Pancreas (tissue), 10 donors: Measurements from ENCODE around the gene CFAP210. TPM values are rescaled to one million over a fixed set of nuclear protein-coding genes. Genes with fewer than 3 reads are reported as not detected.

Experiments
- ATAC-seq, 4 donors: fragments of 200-7000 bp; cut with Tn5 transposase; one replicate each; pipeline versions ENCODE4 v1.8.0 to v1.9.1; 2020; ENCODE audit warnings: mild to moderate bottlenecking in 4 of 4, moderate library complexity in 4 of 4
- DNase-seq, 6 donors: peaks; one replicate each; pipeline ENCODE4 v3.0.0-alpha.2; 2020
- FAIRE-seq: peaks from 2 replicates; lab custom pipeline; 2012; peaks lifted over from hg19 to GRCh38; lab: Jason Lieb, UNC
- H3K27ac ChIP-seq, 4 donors: fragments of 200-600 bp; sonication (generic); 1 replicate in 3 of 4; 2 replicates in 1 of 4; pipeline versions ENCODE4 v1.5.0 to v1.8.0; 2020
- H3K27me3 ChIP-seq, 4 donors: fragments of 200-600 bp; one replicate each; pipeline ENCODE4 v1.8.0; 2021
- H3K36me3 ChIP-seq, 3 donors: fragments of 200-600 bp; sonication (generic) in 1 of 3; one replicate each; pipeline versions ENCODE4 v1.5.0 to v1.8.0; 2020 to 2021
- H3K4me1 ChIP-seq, 3 donors: fragments of 200-600 bp; one replicate each; pipeline ENCODE4 v1.8.0; 2021
- H3K4me3 ChIP-seq, 4 donors: fragments of 200-600 bp; sonication (generic) in 2 of 4; one replicate each; pipeline versions ENCODE4 v1.5.0 to v1.8.0; 2020 to 2021
- H3K9me3 ChIP-seq, 4 donors: fragments of 200-600 bp; one replicate each; pipeline ENCODE4 v1.8.0; 2021
- WGBS, 2 donors: extraction: QIAGEN DNeasy Blood & Tissue Kit; methylation state at CpG; one replicate each; pipeline ENCODE4 v1.1.7; 2013; 5-methylcytosine and 5-hydroxymethylcytosine counted together
- intact Hi-C, 3 donors: fragments of 100-400 bp; cut with DNase I; formaldehyde crosslinking; loops; one replicate each; pipeline versions ENCODE4 v1.11.1 to v1.14.2; 2022
- polyA plus RNA-seq, 2 donors: library from polyadenylated mRNA; stranded (reverse); fragments of 200-250 nt; gene quantifications; one replicate each; pipeline ENCODE4 v1.2.3, GENCODE V29; 2013
- total RNA-seq, 6 donors: library from RNA; stranded (reverse); fragmentation: NEBNext Ultra II Directional in 4 of 6; extraction: Animal tissue kit (Norgen Biotek cat#: 25700) in 4 of 6; gene quantifications; one replicate each; pipeline versions ENCODE4 v1.2.1 to v1.2.4, GENCODE V29; 2021 to 2023
- TF ChIP-seq, protein P1 (sequence below), 4 donors: fragments of 200-600 bp; sonication (generic) in 3 of 4; IDR thresholded peaks; one replicate each; pipeline versions ENCODE4 v1.5.0 to v1.8.0; 2021; ENCODE audit warnings: antibody characterized with exemption in 4 of 4
- donor health status: healthy with polysubstance abuse.
- donor health status: DM: no; HTN: no; CAD: no; lungs with moderate emphysema.
- donor health status: DM: no; HTN: no; CAD: no.
- donor health status: control.
- donor health status: control.
- donor health status: Bipolar disorder and iron deficiency.
- donor health status: DM: yes; HTN: yes; CAD: no.
- donor health status: DM: no; HTN: no; CAD: no.
- donor health status: DM: no; HTN: no; CAD: no.
- donor health status: DM: yes; HTN: yes; CAD: no.

Gene CFAP210
- total and polyA plus RNA-seq, 8 donors = 0.09 to 0.73 (median 0.21) TPM; not detected in 2

DNA sequence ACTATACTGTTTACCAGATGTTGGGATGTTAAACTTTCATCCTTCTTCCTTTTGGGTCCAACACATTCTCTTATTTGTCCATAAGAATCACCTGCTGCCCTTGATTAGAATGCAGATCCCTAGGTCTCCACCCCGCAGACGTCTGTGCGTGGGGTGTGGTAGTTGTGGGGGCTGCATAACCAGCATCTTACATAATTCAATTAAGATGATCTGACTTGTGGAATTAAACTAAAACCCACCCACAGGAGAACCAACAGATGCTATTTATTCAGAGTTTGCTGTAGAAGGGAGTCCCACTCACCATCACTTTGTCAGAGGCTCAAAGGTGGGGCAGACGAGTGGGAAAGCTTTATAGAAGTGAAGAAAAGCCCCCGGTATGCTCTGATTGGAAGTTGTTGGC is 37.9 kb upstream of the CFAP210 start:
- Histone ChIP-seq H3K9me3 (no peaks in the 10 kb centered on the region), H3K27ac (no peak overlapping the region), H3K4me3 (no peak overlapping the region), H3K4me1 (peaks cover 0 to 12% (median 0%) of the 10 kb centered on the region in 3 donors), H3K27me3 (no peaks in the 10 kb centered on the region), H3K36me3 (no peaks in the 10 kb centered on the region)
- no peak for ATAC-seq
- TF ChIP-seq, protein P1, sequence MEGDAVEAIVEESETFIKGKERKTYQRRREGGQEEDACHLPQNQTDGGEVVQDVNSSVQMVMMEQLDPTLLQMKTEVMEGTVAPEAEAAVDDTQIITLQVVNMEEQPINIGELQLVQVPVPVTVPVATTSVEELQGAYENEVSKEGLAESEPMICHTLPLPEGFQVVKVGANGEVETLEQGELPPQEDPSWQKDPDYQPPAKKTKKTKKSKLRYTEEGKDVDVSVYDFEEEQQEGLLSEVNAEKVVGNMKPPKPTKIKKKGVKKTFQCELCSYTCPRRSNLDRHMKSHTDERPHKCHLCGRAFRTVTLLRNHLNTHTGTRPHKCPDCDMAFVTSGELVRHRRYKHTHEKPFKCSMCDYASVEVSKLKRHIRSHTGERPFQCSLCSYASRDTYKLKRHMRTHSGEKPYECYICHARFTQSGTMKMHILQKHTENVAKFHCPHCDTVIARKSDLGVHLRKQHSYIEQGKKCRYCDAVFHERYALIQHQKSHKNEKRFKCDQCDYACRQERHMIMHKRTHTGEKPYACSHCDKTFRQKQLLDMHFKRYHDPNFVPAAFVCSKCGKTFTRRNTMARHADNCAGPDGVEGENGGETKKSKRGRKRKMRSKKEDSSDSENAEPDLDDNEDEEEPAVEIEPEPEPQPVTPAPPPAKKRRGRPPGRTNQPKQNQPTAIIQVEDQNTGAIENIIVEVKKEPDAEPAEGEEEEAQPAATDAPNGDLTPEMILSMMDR (IDR thresholded peaks at IDR 0.05) = no peak
- DNase-seq = no peak
- FAIRE-seq = no peak
- 56 to 62% methylated on average over 5 of the region's 5 CpGs for WGBS, 2 donors
- intact Hi-C loops = no loop called here

DNA sequence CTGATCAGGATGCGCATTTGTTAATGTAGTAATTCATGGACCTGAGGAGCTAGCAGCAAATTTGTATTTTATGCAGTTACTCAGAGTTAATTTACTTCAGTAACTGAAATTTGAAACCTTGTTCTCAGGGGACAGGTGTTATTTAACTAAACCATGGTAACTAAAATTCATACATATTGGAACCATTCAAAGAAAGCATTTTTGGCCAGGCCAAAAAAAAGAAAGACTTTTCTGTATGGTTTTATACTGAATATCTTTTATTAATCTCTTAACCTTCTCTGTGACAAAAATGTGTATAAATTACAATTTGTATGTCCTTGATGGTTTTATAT is 35.0 kb upstream of the CFAP210 start:
- H3K27ac ChIP-seq = peak overlapping the region in 1 of 4 donors; percentile 62
- H3K9me3 ChIP-seq = no peaks in the 10 kb centered on the region
- FAIRE-seq (no peak), ATAC-seq (no peak), DNase-seq (no peak)
- no peaks in the 10 kb centered on the region for H3K36me3 ChIP-seq
- 95 to 96% methylated on average over 1 of the region's 1 CpG for WGBS, 2 donors
- H3K27me3 ChIP-seq = no peaks in the 10 kb centered on the region
- no peak overlapping the region for H3K4me3 ChIP-seq
- H3K4me1 ChIP-seq = peaks cover 0 to 4% (median 0%) of the 10 kb centered on the region in 3 donors
- intact Hi-C loops = no loop called here
- TF ChIP-seq, protein P1 (IDR thresholded peaks at IDR 0.05) = no peak

DNA sequence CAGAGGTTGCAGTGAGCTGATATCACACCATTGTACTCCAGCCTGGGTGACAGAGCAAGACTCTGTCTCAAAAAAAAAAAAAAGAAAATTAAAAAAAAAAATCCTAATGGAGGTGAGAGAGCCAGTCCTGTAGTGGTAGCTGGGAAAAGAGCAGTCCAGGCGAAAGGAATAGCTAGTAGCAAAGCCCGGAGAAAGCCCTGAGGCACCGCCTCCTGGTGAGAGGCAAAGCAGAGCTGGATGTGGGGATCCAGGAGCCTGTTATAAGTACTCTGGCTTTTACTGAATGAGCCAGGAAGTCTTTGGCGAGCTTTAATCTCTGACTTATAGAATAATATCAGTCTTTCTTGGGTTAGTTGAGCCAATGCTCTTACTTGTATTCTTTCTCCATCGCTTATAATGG is 32.9 kb upstream of the CFAP210 start:
- Histone ChIP-seq H3K9me3 (no peaks in the 10 kb centered on the region), H3K27me3 (no peaks in the 10 kb centered on the region), H3K4me1 (peaks cover 0 to 4% (median 0%) of the 10 kb centered on the region in 3 donors), H3K27ac (no peak overlapping the region), H3K36me3 (no peaks in the 10 kb centered on the region), H3K4me3 (no peak overlapping the region)
- DNase-seq (no peak), ATAC-seq (no peak), FAIRE-seq (no peak)
- intact Hi-C loops = no loop called here
- TF ChIP-seq, protein P1 (IDR thresholded peaks at IDR 0.05) = no peak
- 87 to 90% methylated on average over 5 of the region's 5 CpGs for WGBS, 2 donors

DNA sequence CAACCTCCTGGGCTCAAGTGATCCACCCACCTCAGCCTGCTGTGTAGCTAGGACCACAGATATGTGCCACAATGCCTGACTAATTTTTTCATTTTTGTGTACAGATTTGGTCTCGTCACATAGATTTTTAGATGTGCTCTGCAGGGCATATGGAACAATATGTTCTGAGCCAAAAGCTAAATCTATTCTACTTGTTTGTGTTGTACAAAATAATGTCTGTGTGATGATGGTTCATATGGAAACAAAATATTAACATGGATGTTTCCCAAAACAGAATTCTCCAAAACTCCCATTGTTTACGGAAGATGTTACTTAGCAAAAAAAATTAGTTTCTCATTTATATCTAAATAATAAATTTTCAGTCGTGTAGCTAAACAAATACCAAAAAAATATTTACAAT is 26.8 kb upstream of the CFAP210 start:
- no peak for FAIRE-seq
- H3K4me1 ChIP-seq = peaks cover 5 to 10% (median 6%) of the 10 kb centered on the region in 3 donors
- no peaks in the 10 kb centered on the region for H3K9me3 ChIP-seq
- intact Hi-C loops = no loop called here
- TF ChIP-seq, protein P1 (IDR thresholded peaks at IDR 0.05) = no peak
- H3K27me3 ChIP-seq = no peaks in the 10 kb centered on the region
- H3K36me3 ChIP-seq = no peaks in the 10 kb centered on the region
- 62 to 74% methylated on average over 3 of the region's 3 CpGs for WGBS, 2 donors
- no peak overlapping the region for H3K27ac ChIP-seq
- ATAC-seq = no peak
- no peak for DNase-seq
- no peak overlapping the region for H3K4me3 ChIP-seq

DNA sequence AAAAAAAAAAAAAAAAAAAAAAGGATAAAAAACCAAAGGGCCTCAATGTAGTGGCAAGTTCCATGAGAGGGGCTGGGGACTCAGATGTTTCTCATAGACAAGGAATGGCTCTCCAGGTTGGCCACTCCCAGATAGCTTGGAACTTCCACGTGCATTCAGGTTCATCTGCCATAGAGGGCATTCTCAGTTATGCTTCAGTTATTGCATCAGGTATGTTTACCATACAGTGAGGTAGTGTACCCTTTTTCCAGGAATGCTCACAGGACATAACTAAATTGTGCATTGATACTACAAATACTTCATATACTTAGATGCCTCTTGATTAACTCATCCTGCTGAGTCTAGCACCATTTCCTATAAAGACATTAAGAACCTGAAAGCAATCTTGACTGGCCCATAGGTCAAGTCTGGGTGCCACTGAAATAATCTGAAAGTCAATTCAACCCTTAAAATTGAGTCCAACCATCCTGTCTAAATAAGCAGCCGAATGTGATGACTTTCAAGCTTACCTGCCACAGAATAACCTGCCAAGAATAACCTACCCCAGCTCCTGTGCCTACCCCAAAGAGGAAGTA is 24.8 kb upstream of the CFAP210 start:
- H3K4me1 ChIP-seq = peaks cover 8 to 19% (median 8%) of the 10 kb centered on the region in 3 donors
- ATAC-seq (no peak), DNase-seq (no peak), FAIRE-seq (no peak)
- TF ChIP-seq, protein P1 (IDR thresholded peaks at IDR 0.05) = no peak
- no peak overlapping the region for H3K4me3 ChIP-seq
- no peaks in the 10 kb centered on the region for H3K27me3 ChIP-seq
- H3K9me3 ChIP-seq = no peaks in the 10 kb centered on the region
- H3K36me3 ChIP-seq = no peaks in the 10 kb centered on the region
- WGBS, 2 donors = 79 to 87% methylated on average over 2 of the region's 2 CpGs
- no peak overlapping the region for H3K27ac ChIP-seq
- intact Hi-C loops = no loop called here
